T1000 (cell line): Measurements from ENCODE around the gene PRAMEF26.
"Not testable (repeated sequence)": the region's sequence is repeated elsewhere in the genome, so short reads cannot be mapped to it uniquely, and the experiment has no call there.

ENCODE experiments used
- DNase-seq: peaks from one replicate; lab custom pipeline; 2025; ENCODE audit warnings: mixed read lengths; lab: John Stamatoyannopoulos, UW

PRAMEF26 gene

GRCh38 chr1:13155909-13156308 is at the start of gene PRAMEF26:
Gene PRAMEF26 (minus strand): TSS chr1:13156009. CDS start chr1:13153095, 2,914 bp downstream.
- not testable (repeated sequence) for DNase-seq

GRCh38 chr1:13201309-13201708 is 45.5 kb upstream of the PRAMEF26 start, which contains the start of gene PRAMEF13:
Gene PRAMEF13 (minus strand): TSS chr1:13201409. CDS start chr1:13199589, 1,820 bp downstream.
- DNase-seq = not testable (repeated sequence)

DNA sequence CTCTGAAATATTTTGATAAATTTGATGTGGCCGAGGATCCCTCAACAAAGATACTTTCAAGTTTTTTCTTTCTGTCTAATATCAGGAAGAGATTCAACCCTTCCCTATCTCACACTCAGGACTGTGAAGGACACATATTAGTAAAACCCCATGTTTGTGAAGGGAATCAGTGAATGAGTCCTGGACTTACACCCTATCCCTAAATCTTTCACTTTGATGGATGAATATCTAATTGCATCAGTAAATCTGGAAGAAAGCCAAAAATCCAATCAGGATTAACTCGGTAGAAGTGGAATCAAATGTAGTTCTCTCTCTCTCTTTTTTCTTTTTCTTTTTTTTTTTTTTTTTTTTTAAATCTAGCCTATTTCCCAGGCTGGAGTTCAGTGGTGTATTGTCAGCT is 15.7 kb upstream of the PRAMEF26 start, which contains the start of gene PRAMEF9:
Gene PRAMEF9, plus strand, starts transcription at position 301 of the 400 bp plus-strand sequence. CDS start 3,433 bp downstream, outside the sequence.
- DNase-seq = not testable (repeated sequence)

DNA sequence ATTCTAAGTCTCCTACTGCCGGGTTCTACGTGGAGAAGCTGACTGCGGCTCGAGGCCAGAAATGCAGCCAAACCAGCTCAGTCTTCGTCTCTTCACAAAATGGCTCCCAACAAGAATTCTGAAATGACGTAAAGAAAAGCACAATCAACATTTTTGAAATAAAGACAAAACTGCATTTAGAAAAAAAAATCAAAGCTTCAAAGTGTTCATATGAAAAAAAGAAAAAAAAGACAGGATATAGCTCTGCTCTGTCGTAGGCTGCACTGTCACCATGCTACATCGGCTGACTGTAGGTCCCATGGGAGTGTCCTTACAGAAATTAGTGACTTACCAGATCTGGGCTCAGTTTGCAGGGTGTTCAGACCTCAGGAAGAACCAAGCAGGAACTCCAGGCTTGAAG is 9.7 kb upstream of the PRAMEF26 start, which contains the start of gene HNRNPCL4:
Gene HNRNPCL4, minus strand, starts transcription at position 101 of the 400 bp plus-strand sequence. CDS start 164 bp downstream, outside the sequence.
- DNase-seq = not testable (repeated sequence)

DNA sequence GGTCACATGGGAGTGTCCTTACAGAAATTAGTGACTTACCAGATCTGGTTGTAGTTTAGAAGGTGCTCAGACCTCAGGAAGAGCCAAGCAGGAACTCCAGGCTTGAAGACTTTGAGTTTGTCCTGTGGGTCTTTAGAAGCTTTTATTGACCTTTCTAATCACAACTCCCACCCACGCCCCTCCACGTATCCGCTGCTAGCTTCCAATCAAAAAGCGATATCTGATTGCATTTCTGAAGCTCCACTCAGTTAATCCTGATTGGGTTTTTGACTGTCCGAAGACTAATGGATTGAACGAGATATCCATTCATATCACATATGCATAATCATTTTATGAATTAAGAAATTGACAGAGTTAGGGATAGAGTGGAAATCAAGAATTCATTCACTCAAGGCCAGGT is 39.1 kb downstream of the PRAMEF26 start, which contains the start of gene HNRNPCL2:
Gene HNRNPCL2, minus strand, starts transcription at position 101 of the 400 bp plus-strand sequence. CDS start 454 bp downstream, outside the sequence.
- DNase-seq = not testable (repeated sequence)
